GM23338 (cell line): ENCODE data around the gene RNF115. TPM values are rescaled to one million over a fixed set of nuclear protein-coding genes. Genes with fewer than 3 reads are reported as not detected.

Experiments
- ATAC-seq: fragments of 200-7000 bp; cut with Tn5 transposase; 3 replicates; pipeline ENCODE4 v1.9.1; 2020
- DNase-seq: peaks from one replicate; pipeline ENCODE4 v3.0.0-alpha.2; 2015; ENCODE audit warnings: low spot score
- H2AFZ ChIP-seq: fragments of 200-600 bp; sonication (generic); 2 replicates; pipeline ENCODE4 v1.8.0; 2016; ENCODE audit warnings: antibody characterized with exemption, mild to moderate bottlenecking, moderate library complexity
- H3F3A ChIP-seq: fragments of 200-600 bp; sonication (generic); replicated peaks from 2 replicates; pipeline ENCODE4 v1.8.0; 2017; ENCODE audit warnings: antibody characterized with exemption, mixed run types, low read depth
- H3K27ac ChIP-seq: fragments of 200-600 bp; sonication (generic); 2 replicates; pipeline ENCODE4 v1.6.1; 2016; ENCODE audit warnings: low read depth
- H3K27me3 ChIP-seq: fragments of 200-600 bp; sonication (generic); 2 replicates; pipeline ENCODE4 v1.8.0; 2016; ENCODE audit warnings: mild to moderate bottlenecking, mixed run types, moderate library complexity; ENCODE audit not compliant: insufficient read depth
- H3K36me3 ChIP-seq: fragments of 200-600 bp; sonication (generic); 2 replicates; pipeline ENCODE4 v1.8.0; 2016; ENCODE audit warnings: mild to moderate bottlenecking; ENCODE audit not compliant: insufficient read depth
- H3K4me1 ChIP-seq: fragments of 200-600 bp; sonication (generic); 2 replicates; pipeline ENCODE4 v1.8.0; 2016; ENCODE audit warnings: mild to moderate bottlenecking, moderate library complexity; ENCODE audit not compliant: insufficient read depth
- H3K4me2 ChIP-seq: fragments of 200-600 bp; sonication (generic); 2 replicates; pipeline ENCODE4 v1.7.1; 2017; ENCODE audit warnings: mixed run types
- H3K4me3 ChIP-seq: fragments of 200-600 bp; sonication (generic); 2 replicates; pipeline ENCODE4 v1.6.1; 2016; ENCODE audit warnings: mixed run types
- H3K79me2 ChIP-seq: fragments of 200-600 bp; sonication (generic); replicated peaks from 2 replicates; pipeline ENCODE4 v1.8.0; 2017; ENCODE audit warnings: mild to moderate bottlenecking; ENCODE audit not compliant: insufficient read depth
- H3K9me2 ChIP-seq: fragments of 200-600 bp; sonication (generic); 2 replicates; pipeline ENCODE4 v1.8.0; 2017; ENCODE audit not compliant: insufficient read depth
- H4K20me1 ChIP-seq: fragments of 200-600 bp; sonication (generic); replicated peaks from 2 replicates; pipeline ENCODE4 v1.8.0; 2017; ENCODE audit warnings: mild to moderate bottlenecking; ENCODE audit not compliant: insufficient read depth
- H3K27ac Mint-ChIP-seq: 2 replicates; pipeline ENCODE4 v1.8.0; 2020; ENCODE audit warnings: inconsistent platforms, mild to moderate bottlenecking, moderate library complexity, mixed read lengths
- H3K27me3 Mint-ChIP-seq: 3 replicates; pipeline ENCODE4 v1.8.0; 2022; ENCODE audit warnings: low read depth, mild to moderate bottlenecking, moderate library complexity, mixed read lengths, inconsistent platforms; ENCODE audit not compliant: insufficient read depth, poor library complexity
- H3K36me3 Mint-ChIP-seq: 3 replicates; pipeline ENCODE4 v1.8.0; 2021; ENCODE audit warnings: low read depth, mild to moderate bottlenecking, inconsistent platforms, moderate library complexity, mixed read lengths
- H3K4me1 Mint-ChIP-seq: 3 replicates; pipeline ENCODE4 v1.8.0; 2020; ENCODE audit warnings: mild to moderate bottlenecking, inconsistent platforms, mixed read lengths
- H3K4me3 Mint-ChIP-seq: 3 replicates; pipeline ENCODE4 v1.8.0; 2021; ENCODE audit warnings: moderate library complexity, mild to moderate bottlenecking, inconsistent platforms, mixed read lengths
- H3K9me3 Mint-ChIP-seq: 3 replicates; pipeline ENCODE4 v1.8.0; 2020; ENCODE audit warnings: moderate library complexity, mild to moderate bottlenecking, inconsistent platforms, mixed read lengths
- EZH2 ChIP-seq: fragments of 200-600 bp; sonication (generic); IDR thresholded peaks from one replicate; pipeline ENCODE4 v1.8.0; 2017; ENCODE audit warnings: antibody characterized with exemption, mild to moderate bottlenecking, low read depth; ENCODE audit not compliant: unreplicated experiment
- NANOG ChIP-seq: IDR thresholded peaks from 2 replicates; pipeline ENCODE4 v1.6.1; 2016; ENCODE audit warnings: antibody characterized with exemption, borderline replicate concordance
- ZNF114 ChIP-seq: fragments of 250-450 bp; sonication (Bioruptor Pico); IDR thresholded peaks from 2 replicates; pipeline ENCODE4 v1.5.0; 2020; ENCODE audit warnings: mild to moderate bottlenecking, moderate library complexity
- ZNF331 ChIP-seq: fragments of 250-450 bp; sonication (Bioruptor Pico); IDR thresholded peaks from 2 replicates; pipeline ENCODE4 v1.5.0; 2020; ENCODE audit warnings: low read depth, mild to moderate bottlenecking, moderate library complexity
- polyA plus RNA-seq: library from polyadenylated mRNA; unstranded; fragments of >200 nt; fragmentation: Nextera tagmentation; extraction: Ambion mirVana; gene quantifications from 2 replicates; pipeline ENCODE4 v1.2.1, GENCODE V29; 2016
- total RNA-seq: library from RNA; depleted of rRNA; stranded (reverse); fragments of >200 nt; shearing (Covaris generic); gene quantifications from 2 replicates; pipeline ENCODE4 v1.2.3, GENCODE V29; 2014
- TF ChIP-seq, protein P1 (sequence below): IDR thresholded peaks from one replicate; pipeline ENCODE4 v1.6.1; 2018; ENCODE audit warnings: antibody characterized with exemption; ENCODE audit not compliant: unreplicated experiment
- TF ChIP-seq, protein P2 (sequence below), 2 experiments: fragments of 200-600 bp in 1 of 2; sonication (generic) in 1 of 2; conservative IDR thresholded peaks; 2 replicates each; pipeline versions ENCODE4 v1.5.1 to v1.6.1; 2016 to 2017; ENCODE audit warnings: antibody characterized with exemption in 2 of 2, low read depth in 2 of 2, mild to moderate bottlenecking in 2 of 2, moderate library complexity in 1 of 2

Gene RNF115
- total and polyA plus RNA-seq, 2 experiments from 2014 or later = 10.6 to 10.9 TPM

DNA sequence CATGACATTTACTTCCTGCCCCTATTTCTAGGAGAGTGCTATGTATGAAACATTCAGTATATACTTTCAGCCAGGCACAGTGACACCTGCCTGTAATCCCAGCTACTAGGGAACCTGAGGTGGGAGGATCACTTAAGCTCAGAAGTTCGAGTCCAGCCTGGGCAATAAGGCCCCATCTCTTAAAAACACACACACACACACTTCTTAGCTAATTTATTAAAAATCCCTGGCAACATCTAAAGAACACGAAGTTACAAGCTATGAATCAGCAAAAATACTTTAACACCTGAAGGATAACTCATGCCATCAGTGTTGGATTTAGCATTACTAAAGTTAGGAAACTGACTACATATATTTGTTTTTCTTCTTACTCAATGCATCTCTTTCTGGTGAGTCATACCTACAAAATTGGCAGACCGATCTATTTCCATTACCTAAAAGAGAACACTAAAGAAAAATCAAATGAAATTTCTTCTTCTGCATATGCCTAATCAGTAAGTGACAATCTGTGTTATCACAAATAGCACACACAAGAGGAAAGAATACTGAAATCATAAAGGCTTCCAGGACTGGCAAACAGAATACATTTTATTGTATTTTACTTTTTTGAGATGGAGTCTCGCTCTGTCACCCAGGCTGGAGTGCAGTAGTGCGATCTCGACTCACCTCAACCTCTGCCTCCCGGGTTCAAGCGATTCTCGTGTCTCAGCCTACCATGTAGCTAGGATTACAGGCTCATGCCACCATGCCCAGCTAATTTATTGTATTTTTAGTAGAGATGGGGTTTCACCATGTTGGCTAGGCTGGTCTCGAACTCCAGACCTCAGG is 41.4 kb downstream of the RNF115 start:
- H3K4me3 ChIP-seq = no peak overlapping the region
- no peaks in the 10 kb centered on the region for H3K79me2 ChIP-seq
- H3K27ac ChIP-seq = no peak overlapping the region
- no peaks in the 10 kb centered on the region for H3F3A ChIP-seq
- DNase-seq = no peak
- Mint-ChIP-seq H3K4me1 (no peaks in the 10 kb centered on the region), H3K36me3 (no peaks in the 10 kb centered on the region), H3K9me3 (no peaks in the 10 kb centered on the region), H3K27ac (peak overlapping the region; percentile 45), H3K4me3 (no peak overlapping the region), H3K27me3 (peaks cover 2% of the 10 kb centered on the region)
- H4K20me1 ChIP-seq = no peaks in the 10 kb centered on the region
- H3K36me3 ChIP-seq = no peaks in the 10 kb centered on the region
- no peaks in the 10 kb centered on the region for H3K27me3 ChIP-seq
- no peaks in the 10 kb centered on the region for H3K4me1 ChIP-seq
- no peaks in the 10 kb centered on the region for H3K9me2 ChIP-seq
- TF ChIP-seq, protein P1, sequence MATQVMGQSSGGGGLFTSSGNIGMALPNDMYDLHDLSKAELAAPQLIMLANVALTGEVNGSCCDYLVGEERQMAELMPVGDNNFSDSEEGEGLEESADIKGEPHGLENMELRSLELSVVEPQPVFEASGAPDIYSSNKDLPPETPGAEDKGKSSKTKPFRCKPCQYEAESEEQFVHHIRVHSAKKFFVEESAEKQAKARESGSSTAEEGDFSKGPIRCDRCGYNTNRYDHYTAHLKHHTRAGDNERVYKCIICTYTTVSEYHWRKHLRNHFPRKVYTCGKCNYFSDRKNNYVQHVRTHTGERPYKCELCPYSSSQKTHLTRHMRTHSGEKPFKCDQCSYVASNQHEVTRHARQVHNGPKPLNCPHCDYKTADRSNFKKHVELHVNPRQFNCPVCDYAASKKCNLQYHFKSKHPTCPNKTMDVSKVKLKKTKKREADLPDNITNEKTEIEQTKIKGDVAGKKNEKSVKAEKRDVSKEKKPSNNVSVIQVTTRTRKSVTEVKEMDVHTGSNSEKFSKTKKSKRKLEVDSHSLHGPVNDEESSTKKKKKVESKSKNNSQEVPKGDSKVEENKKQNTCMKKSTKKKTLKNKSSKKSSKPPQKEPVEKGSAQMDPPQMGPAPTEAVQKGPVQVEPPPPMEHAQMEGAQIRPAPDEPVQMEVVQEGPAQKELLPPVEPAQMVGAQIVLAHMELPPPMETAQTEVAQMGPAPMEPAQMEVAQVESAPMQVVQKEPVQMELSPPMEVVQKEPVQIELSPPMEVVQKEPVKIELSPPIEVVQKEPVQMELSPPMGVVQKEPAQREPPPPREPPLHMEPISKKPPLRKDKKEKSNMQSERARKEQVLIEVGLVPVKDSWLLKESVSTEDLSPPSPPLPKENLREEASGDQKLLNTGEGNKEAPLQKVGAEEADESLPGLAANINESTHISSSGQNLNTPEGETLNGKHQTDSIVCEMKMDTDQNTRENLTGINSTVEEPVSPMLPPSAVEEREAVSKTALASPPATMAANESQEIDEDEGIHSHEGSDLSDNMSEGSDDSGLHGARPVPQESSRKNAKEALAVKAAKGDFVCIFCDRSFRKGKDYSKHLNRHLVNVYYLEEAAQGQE = no peak
- no peak for TF ChIP-seq ZNF331
- TF ChIP-seq EZH2 = no peak
- no peak for TF ChIP-seq ZNF114 (CRISPR knock-in tag)
- TF ChIP-seq, protein P2, sequence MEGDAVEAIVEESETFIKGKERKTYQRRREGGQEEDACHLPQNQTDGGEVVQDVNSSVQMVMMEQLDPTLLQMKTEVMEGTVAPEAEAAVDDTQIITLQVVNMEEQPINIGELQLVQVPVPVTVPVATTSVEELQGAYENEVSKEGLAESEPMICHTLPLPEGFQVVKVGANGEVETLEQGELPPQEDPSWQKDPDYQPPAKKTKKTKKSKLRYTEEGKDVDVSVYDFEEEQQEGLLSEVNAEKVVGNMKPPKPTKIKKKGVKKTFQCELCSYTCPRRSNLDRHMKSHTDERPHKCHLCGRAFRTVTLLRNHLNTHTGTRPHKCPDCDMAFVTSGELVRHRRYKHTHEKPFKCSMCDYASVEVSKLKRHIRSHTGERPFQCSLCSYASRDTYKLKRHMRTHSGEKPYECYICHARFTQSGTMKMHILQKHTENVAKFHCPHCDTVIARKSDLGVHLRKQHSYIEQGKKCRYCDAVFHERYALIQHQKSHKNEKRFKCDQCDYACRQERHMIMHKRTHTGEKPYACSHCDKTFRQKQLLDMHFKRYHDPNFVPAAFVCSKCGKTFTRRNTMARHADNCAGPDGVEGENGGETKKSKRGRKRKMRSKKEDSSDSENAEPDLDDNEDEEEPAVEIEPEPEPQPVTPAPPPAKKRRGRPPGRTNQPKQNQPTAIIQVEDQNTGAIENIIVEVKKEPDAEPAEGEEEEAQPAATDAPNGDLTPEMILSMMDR (conservative IDR thresholded peaks at IDR 0.05; ENCODE audit: low read depth in 2 of 2) = no peak
- no peak for ATAC-seq
- no peak overlapping the region for H3K4me2 ChIP-seq
- H2AFZ ChIP-seq = no peak overlapping the region

DNA sequence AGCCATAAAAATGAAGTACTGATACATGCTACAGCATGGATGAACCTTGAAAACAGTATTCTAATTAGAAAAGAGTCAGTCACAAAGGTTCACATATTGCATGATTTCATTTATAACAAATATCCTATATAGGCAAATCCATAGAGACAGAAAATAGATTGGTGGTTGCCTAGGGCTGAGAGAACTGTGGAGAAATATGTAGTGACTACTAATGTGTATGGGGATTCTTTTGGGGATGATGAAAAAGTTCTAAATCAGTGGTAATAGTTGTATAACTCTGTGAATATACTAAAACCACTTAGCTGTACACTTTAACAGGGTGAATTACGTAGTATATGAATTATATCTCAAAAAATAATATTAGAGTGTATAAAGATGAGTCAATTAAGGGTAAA is 45.8 kb downstream of the RNF115 start:
- no peak overlapping the region for H3K4me3 ChIP-seq
- no peaks in the 10 kb centered on the region for H3K9me3 Mint-ChIP-seq
- no peaks in the 10 kb centered on the region for H3K79me2 ChIP-seq
- H2AFZ ChIP-seq = no peak overlapping the region
- no peak for TF ChIP-seq NANOG
- H3K27ac ChIP-seq = no peak overlapping the region
- no peak for DNase-seq
- ATAC-seq = no peak
- H3F3A ChIP-seq = no peaks in the 10 kb centered on the region
- H4K20me1 ChIP-seq = no peaks in the 10 kb centered on the region
- no peaks in the 10 kb centered on the region for H3K9me2 ChIP-seq
- no peak overlapping the region for H3K27ac Mint-ChIP-seq
- H3K4me2 ChIP-seq = no peak overlapping the region
- no peaks in the 10 kb centered on the region for H3K36me3 Mint-ChIP-seq
- no peaks in the 10 kb centered on the region for H3K27me3 ChIP-seq
- H3K36me3 ChIP-seq = no peaks in the 10 kb centered on the region
- peaks cover 2% of the 10 kb centered on the region for H3K27me3 Mint-ChIP-seq
- no peaks in the 10 kb centered on the region for H3K4me1 ChIP-seq
- peaks cover 4% of the 10 kb centered on the region; the same call in 1 of the 3 replicates for H3K4me1 Mint-ChIP-seq
- no peak overlapping the region for H3K4me3 Mint-ChIP-seq
